Stimulated activated CD8-positive, alpha-beta memory T cell treated with anti-CD3 and anti-CD28 coated beads, Interleukin-15, amount 100 ng/mL, for 1 hour (primary cell): Measurements from ENCODE around the gene NRF1.
A peak's percentile ranks its signal among the peaks of the same experiment; 100 is the strongest.

Experiments
- DNase-seq: peaks from one replicate; pipeline ENCODE4 v3.0.0-alpha.2; 2020; ENCODE audit warnings: low read depth

The NRF1 gene

DNA sequence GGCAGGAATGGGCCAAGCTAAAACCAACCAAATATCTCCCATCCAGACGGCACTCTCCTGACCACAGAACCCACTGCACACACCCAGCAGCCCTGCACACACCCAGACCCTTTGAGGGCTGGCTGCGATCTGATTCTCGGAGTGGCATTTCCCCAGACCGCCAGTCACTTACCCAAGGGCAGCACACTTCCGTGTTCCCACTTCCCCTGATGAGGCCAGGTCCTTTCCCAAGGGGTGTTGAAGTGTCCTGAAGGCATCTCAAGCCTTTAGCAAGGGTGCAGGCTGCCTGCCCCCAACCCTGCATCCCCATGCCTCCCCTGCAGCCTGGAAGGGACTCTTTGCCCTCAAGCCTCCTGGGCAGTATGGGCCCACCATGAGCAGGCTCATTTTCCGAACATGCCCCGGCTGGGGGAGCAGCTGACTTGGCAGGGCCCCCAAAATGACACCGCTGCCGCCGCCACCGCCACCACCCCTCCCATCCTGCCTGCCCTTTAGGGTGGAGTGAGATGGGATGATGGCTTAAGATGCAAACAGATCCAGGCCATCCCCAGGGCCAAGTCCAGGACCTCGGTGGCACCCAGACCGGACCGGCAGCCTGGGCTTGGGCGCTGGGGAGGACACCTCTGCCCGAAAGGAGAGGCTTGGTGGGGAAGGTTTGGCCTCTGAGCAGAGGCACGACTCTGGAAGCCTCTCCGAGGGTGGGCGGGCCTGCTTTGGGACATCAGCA is 159.8 kb downstream of the NRF1 start:
- no peak for DNase-seq

DNA sequence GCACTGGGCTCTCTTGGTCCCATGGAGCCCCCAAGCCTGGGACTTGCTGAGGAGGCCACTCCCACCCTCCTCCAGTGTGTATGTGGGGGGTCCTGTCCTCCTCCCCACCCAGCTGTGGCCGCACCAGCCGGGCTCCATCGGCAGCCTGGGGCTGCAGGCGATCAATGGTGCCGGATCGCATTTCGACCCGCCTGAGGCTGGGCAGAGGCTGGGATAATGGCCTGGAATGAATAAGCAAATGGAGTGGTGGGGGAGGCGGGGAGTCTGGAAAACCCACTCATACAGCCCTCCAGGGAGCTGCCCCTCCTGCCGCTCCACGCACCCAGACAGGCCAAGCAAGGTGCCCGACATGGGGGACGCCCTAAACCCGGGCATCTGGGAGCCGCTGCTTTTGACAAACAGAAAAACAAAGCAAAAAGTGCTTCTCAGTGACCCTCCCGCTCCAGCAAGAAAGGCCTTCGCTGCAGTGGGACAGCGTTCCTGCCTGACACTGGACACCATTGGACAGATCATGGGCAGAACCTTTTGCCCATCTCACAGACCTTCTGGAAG is 160.5 kb downstream of the NRF1 start:
- DNase-seq: no peak

DNA sequence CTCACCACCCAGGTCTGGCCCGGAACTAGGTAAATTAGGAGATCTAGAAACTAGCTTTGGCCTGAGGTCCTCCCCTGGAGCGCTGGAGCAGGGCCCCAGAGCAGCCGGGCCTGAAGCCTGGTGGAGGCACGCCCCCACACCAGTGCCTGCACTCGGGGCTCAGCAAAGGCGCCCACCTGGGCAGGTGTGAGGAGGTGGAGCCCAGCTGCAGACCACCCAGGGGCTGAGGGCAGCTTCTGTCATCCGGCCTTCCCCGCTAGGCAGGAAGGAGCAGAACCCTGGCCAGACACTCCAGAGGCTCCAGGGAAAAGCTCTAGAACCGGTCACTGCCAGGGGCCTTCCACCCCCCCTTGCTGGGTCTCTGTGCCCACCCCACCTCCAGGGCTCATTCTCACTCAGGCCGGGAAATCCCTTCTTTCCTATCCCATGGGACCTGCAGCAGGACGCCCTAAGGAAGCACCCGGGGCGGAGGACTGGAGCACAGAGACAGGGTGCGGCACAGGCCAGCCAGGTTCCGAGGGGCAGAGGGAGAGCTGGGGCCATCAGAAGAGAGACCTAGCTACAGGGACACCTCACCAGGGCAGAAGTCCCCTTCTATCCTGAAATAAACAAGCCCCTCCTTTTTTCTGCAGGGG is 161.2 kb downstream of the NRF1 start:
- no peak for DNase-seq

DNA sequence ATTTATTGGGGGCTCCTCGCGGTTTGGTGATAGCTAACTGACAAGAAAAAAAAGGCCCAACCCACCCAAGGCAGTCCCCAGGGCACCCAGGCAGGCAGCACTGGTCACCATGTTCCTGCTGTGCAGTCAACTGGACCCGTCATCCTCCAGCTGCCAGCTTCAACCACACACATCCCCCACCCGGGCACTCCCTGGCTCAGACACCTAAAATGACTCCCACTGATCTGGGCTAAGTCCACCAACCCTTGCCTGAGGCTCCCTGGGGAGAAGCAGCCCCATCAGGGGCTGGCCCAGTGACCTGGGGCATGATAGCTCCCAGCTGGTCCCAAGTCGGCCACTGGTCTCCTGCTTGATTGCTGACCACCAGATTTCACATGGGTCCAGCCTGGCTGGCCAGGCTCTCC is 161.8 kb downstream of the NRF1 start:
- DNase-seq: no peak

- no peak for DNase-seq
Measured at GRCh38 chr7:129773871-129774270, 162.4 kb downstream of the NRF1 start.

DNA sequence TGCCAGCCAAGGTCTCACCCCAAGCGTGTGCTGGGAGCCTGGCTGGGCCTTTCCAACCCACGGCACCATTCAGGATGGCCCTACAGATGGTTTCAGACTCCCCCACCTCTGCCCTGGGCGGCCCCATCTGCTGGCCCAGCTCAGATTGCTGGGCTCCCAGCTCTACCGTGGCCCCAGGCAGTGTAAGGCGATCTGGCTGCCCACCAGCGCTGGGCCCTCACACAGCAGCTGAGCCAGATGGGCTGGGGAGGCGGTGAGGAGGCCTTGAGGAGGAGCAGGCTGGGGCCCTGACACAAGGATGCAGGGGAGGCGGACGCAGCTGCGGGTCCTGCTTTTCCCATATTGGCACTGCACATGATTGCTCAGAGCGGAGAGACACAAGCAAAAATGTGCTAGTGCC is 162.8 kb downstream of the NRF1 start:
- DNase-seq: no peak

- no peak for DNase-seq
Measured at GRCh38 chr7:129774871-129775694, 163.6 kb downstream of the NRF1 start.

DNA sequence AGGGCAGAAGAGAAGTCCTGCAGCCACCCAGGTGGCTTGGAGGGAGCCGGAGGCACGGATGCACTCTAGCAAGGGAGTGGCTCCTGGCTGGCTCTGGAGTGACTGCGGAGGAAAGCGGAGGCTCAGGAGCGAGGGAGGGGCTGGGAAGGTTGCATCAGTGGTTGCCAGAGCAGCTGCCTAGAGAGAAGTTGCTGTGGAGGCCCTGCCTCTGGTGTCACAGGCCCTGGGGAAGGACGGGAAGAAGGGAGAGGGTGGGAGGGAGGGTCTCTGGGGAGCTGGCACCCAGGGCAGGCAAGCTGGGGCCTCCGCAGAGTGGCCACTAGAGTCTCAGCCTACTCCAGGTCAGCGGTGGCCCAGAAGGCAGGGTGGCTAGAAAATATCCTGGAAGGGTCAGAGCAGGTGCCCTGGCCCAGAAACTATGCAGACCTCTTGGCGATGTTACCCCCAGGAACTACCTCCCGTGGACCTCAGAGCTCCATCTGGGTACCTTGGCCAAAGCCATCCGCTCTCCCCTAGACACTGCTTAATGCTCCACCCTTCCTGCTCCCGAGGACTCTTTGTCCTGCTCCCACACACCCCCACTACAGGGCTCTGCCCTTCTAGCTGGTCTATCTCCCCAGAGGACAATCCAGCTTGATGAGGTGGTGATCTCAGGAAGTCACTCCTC is 164.3 kb downstream of the NRF1 start:
- DNase-seq: no peak

GRCh38 chr7:129776362-129776722 is 164.8 kb downstream of the NRF1 start:
- no peak for DNase-seq

DNA sequence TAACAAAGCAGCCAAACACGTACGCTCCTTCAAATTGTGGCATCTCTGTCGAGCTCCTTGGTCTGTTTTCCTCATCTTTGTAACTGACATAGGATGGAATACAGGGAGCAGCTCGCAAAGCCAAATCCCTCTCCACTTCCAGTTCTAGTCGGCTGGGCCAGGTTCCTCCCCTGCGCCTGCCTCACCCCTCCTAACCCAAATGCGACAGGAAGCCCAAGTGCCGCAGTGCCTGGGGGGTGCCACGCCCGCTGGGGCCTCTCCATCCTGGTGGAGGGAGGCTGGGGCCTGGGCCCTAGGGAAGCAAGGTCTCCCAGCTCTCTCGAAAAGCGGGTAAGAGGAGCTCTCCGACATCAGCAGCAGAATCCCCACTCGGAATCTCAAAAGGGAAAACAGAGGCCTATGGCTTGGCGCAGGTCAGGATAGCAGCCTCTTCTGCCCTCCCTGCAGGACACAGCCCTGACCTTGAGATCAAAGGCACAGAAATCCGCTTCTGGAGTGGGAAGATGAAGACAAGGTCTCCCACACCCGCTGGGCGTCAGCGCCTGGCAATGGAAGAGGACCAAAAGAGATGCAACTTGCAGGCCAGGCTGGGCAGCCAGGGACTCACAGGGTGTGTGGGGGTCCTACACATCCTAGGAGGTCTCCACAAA is 165.8 kb downstream of the NRF1 start:
- no peak for DNase-seq

GRCh38 chr7:129777993-129778769 is 166.7 kb downstream of the NRF1 start:
- DNase-seq: no peak

DNA sequence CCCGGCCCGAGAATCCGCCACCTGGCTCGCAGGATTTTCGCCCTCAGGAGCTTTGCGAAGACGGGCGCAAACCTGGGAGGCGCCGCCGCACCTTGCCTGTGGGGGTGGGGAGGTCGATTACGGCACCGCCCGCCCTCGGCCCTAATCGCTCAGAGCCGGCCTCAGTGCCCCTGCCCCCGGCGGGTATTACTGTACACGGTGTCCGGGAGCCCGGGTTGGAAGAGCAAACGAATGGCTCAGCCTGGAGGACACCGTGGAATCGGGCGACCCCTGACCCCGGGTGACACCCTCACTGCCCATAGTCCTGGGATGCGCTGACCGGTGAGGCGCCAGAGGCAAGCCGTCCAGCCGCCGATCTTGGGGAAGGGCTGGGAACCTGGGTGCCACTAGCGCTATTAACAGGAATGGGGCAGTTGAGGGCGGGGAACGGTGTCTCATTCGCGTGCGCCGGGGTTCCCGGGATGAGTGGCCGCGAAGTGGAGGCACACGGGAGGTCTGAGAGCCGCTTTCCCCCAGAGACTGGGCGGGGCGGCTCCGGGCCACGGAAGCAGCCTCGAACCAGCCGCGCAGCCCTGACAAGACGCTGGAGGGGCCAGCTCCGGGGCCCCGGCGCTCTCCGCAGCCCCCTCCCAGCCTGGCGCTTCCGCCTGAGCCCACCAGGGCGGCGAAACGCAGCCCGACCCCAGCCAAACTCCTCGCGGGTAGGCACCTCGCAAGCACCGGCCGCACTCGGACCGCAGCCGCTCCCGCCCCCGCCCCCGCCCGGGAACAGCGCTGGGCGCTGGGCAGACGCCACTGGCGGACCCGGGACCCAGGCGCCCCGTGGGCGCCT is 167.5 kb downstream of the NRF1 start:
- DNase-seq: no peak

GRCh38 chr7:129779602-129780256 is 168.2 kb downstream of the NRF1 start:
- no peak for DNase-seq

- DNase-seq: peak; percentile 46
Measured at GRCh38 chr7:129780257-129780973, 168.9 kb downstream of the NRF1 start.

- DNase-seq: no peak
Measured at GRCh38 chr7:129780974-129781927, 169.7 kb downstream of the NRF1 start.

DNA sequence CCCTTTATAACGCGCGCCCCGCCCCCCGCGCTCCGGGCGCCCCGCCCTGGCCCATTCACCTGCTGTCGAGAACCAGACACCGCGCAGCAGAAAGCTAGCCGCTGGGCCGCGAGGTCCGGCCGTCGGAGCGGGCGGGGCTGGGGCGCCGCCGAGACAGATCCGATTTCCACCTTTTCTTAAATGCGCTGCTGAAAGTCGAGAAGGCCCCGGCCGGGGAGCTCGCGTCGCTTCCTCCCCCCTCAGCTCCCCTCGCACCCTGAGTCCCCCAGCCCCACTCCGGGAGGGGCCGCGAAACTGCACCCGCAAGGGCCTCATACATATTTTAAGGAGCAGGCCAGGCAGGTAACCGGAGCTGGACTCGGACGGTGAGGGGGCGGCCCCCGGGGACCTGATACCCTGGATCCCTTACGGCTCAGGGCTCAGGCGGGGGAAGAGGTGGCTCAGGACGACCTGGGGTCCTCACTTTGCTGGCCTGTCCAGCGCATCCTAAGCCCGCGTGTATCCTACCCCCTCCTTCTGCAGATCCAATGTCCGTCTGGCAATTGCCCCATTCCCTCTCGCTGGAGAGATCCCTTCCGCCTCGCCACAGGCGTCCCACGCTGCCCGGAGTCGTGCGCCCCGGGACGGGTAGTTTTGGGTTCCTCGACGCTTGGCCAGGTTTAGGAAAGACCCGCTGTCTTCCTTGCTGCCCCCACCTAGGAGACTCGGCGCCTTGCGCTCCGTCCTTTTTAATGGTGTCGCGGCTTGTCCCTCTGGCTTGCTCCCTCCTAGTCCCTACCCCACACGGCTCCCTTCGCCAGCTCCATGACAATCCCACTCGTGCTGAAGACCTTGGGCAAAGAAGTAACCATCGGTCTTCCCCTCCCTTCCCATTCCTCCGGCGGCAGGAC is 170.7 kb downstream of the NRF1 start:
- DNase-seq: no peak
